Measurements from ENCODE around the gene PHF12. TPM values are rescaled to one million over a fixed set of nuclear protein-coding genes. Genes with fewer than 3 reads are reported as not detected.

Gene PHF12
- total and polyA plus RNA-seq, 2 of the 8 experiments (the other 6 are each of a cell fraction or from before 2014, with no cell fraction given): 38.8 to 65.7 TPM

DNA sequence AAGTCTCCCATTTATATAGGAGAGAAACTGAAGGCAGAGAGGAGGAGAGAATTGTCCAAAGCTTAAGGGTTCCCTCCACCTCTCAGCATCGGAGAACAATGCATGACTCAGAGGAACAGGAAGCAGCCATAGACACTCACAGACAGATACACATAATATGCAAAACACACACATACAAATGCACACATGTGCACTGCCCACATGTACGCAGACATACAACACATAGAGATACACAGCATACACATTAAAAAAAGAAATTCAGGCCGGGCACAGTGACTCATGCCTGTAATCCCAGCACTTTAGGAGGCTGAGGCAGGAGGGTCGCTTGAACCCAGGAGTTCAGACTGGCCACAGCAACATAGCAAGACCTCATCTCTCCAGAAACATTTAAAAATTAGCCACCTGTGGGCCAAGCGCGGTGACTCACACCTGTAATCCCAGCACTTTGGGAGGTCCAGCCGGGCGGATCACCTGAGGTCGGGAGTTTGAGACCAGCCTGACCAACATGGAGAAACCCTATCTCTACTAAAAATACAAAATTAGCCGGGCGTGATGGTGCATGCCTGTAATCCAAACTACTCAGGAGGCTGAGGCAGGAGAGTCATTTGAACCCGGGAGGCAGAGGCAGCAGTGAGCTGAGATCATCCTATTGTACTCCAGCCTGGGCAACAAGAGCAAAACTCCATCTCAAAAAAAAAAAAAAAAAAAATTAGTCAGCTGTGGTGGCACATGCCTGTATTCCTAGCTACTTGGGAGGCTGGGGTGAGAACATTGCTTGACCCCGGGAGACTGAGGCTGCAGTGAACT lies 85.2 kb downstream of the PHF12 start (continued):
- TF ChIP-seq CHD7 (IDR thresholded peaks at IDR 0.05; ENCODE audit: insufficient replicate concordance, low read length) (no peak), POLR2A (IDR thresholded peaks at IDR 0.05; ENCODE audit: control extremely low read depth in 1 of 2, low read depth in 2 of 2, low read length in 2 of 2) (no peak), RBBP5 (IDR thresholded peaks at IDR 0.05; ENCODE audit: borderline replicate concordance, low read depth, low read length) (no peak), KDM1A (IDR thresholded peaks at IDR 0.05; ENCODE audit: borderline replicate concordance, low read length) (no peak), ZNF274 (IDR thresholded peaks at IDR 0.05; ENCODE audit: borderline replicate concordance, extremely low read depth, low read length) (no peak), YY1 (IDR thresholded peaks at IDR 0.05; ENCODE audit: low read depth, low read length) (no peak), HDAC2 (IDR thresholded peaks at IDR 0.05; ENCODE audit: borderline replicate concordance in 1 of 2, low read depth in 2 of 2, low read length in 2 of 2) (no peak), SP1 (IDR thresholded peaks at IDR 0.05; ENCODE audit: low read depth, low read length) (no peak), BCL11A (IDR thresholded peaks at IDR 0.05; ENCODE audit: low read depth in 2 of 2, low read length in 2 of 2) (no peak)
- TF ChIP-seq, protein P1, sequence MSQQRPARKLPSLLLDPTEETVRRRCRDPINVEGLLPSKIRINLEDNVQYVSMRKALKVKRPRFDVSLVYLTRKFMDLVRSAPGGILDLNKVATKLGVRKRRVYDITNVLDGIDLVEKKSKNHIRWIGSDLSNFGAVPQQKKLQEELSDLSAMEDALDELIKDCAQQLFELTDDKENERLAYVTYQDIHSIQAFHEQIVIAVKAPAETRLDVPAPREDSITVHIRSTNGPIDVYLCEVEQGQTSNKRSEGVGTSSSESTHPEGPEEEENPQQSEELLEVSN (IDR thresholded peaks at IDR 0.05): no peak
